ENCODE results near the gene COLEC12. TPM values are rescaled to one million over a fixed set of nuclear protein-coding genes. Genes with fewer than 3 reads are reported as not detected.

The COLEC12 gene
- total RNA-seq, 1 experiment from 2014 or later: not detected

DNA sequence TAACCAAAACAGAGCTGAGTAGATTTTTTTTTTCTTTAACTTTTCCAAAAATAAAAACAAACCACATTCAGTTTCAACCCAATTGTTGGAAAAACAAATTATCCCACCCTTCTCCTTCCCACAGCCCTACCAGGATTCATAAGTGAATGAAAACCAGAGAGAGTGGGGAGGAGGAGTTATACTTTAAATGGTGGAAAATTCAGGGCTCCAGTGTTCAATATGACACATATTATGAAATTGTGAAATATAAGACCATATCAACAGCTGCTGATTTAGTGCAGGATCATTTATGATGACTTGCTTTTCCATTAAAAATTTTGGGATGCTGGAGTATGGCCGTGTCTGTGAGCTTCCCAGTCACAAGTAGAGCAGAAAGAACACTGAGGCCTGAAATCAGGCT lies 26.7 kb downstream of the COLEC12 start:
- no peaks in the 10 kb centered on the region for H3K36me3 ChIP-seq (ENCODE audit: control insufficient read depth in 1 of 2, insufficient read depth in 2 of 2, low read length in 2 of 2)
- intact Hi-C loops (cut with micrococcal nuclease): no loop called here
- POLR2A ChIA-PET: no interaction called here

DNA sequence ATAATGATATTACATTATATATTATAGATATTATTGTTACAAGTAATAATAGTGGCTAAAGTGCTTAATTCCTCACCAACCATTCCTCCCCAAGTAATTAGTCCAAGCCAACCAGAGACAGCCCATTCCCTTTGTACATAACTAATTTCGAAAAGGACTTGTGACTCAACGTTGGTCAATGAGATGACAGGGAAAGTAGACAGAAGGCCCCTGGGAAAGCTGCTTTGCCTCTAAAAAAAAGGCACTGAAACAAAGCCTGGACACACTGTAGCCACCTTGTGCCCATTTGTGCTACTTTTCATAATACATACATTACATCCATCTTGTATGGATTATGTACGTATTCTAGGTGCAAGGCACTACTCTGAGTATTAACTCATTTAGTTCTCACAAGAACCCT lies 28.8 kb downstream of the COLEC12 start:
- DNase-seq (ENCODE audit: low read depth, low spot score): no peak
- no peak overlapping the region for H3K4me2 ChIP-seq (ENCODE audit: low read length)
- H2AFZ ChIP-seq (ENCODE audit: low read depth, low read length, poor library complexity, severe bottlenecking): no peak overlapping the region
- H3K4me3 ChIP-seq (replicated peaks in 1 of 2; ENCODE audit: low read depth in 1 of 2, low read length in 2 of 2): no peak overlapping the region
- no peak overlapping the region for H3K27ac ChIP-seq (ENCODE audit: low read depth, low read length)
- BruUV-seq (replicated peaks): no TSS peak
- intact Hi-C loops (cut with micrococcal nuclease): no loop called here
- peaks cover 0 to 7% of the 10 kb centered on the region in 2 experiments; a peak in 1 of 4 replicates for H3K4me1 ChIP-seq (ENCODE audit: control insufficient read depth in 1 of 2, insufficient read depth in 2 of 2, low read length in 2 of 2)
- H4K20me1 ChIP-seq (ENCODE audit: insufficient read depth): no peaks in the 10 kb centered on the region
- H3K9me3 ChIP-seq (ENCODE audit: control insufficient read depth in 1 of 2, insufficient read depth in 1 of 2, low read depth in 1 of 2, low read length in 2 of 2): no peaks in the 10 kb centered on the region
- H3K9me2 ChIP-seq (ENCODE audit: insufficient read depth): no peaks in the 10 kb centered on the region
- ChIA-PET POLR2A (no interaction called here), CTCF (no interaction called here), RAD21 (ENCODE audit: low non-redundant PET in 1 of 2, low total read pairs in 2 of 2, uncharacterized antibody in 2 of 2, unreplicated experiment in 2 of 2) (no interaction called here)
- no peak overlapping the region for H3K9ac ChIP-seq (ENCODE audit: low read length)
- 0 out of 2 replicates have a peak, but pooled peaks cover 1% of the 10 kb centered on the region for H3K27me3 ChIP-seq (ENCODE audit: insufficient read depth, low read length)
- ATAC-seq: no peak
- no peaks in the 10 kb centered on the region for H3K36me3 ChIP-seq (ENCODE audit: control insufficient read depth in 1 of 2, insufficient read depth in 2 of 2, low read length in 2 of 2)
- H3K79me2 ChIP-seq (ENCODE audit: insufficient read depth, low read length): no peaks in the 10 kb centered on the region
- TF ChIP-seq FOSL1 (IDR thresholded peaks at IDR 0.05; ENCODE audit: low read depth): no peak
- no peak for TF ChIP-seq YY1 (IDR thresholded peaks at IDR 0.05; ENCODE audit: extremely low read depth, insufficient replicate concordance, low read depth, low read length)
- TF ChIP-seq ZNF274 (IDR thresholded peaks at IDR 0.05; ENCODE audit: low read depth, low read length): no peak
- no peak for TF ChIP-seq REST (IDR thresholded peaks at IDR 0.05; ENCODE audit: low read depth)
- TF ChIP-seq SIN3A (IDR thresholded peaks at IDR 0.05; ENCODE audit: low read depth): no peak
- no peak for TF ChIP-seq CBX3 (IDR thresholded peaks at IDR 0.05; ENCODE audit: low read depth)
- no peak for TF ChIP-seq ZBTB33 (IDR thresholded peaks at IDR 0.05; ENCODE audit: extremely low read depth, insufficient replicate concordance, low read length)
- no peak for TF ChIP-seq ELF1 (IDR thresholded peaks at IDR 0.05; ENCODE audit: borderline replicate concordance, low read depth)
- no peak for TF ChIP-seq POLR2A (IDR thresholded peaks at IDR 0.05; ENCODE audit: borderline replicate concordance, extremely low read depth, insufficient read depth, insufficient read length)
- no peak for TF ChIP-seq SRF (IDR thresholded peaks at IDR 0.05; ENCODE audit: low read depth)
- no peak for TF ChIP-seq EZH2phosphoT487 (IDR thresholded peaks at IDR 0.05; ENCODE audit: borderline replicate concordance)

More for the DNA sequence above, 26.7 kb downstream of the COLEC12 start:
- Histone ChIP-seq H3K9me2 (ENCODE audit: insufficient read depth) (no peaks in the 10 kb centered on the region), H3K9me3 (ENCODE audit: control insufficient read depth in 1 of 2, insufficient read depth in 1 of 2, low read depth in 1 of 2, low read length in 2 of 2) (no peaks in the 10 kb centered on the region), H3K4me2 (ENCODE audit: low read length) (no peak overlapping the region), H3K27me3 (ENCODE audit: insufficient read depth, low read length) (no peaks in the 10 kb centered on the region), H3K9ac (ENCODE audit: low read length) (no peak overlapping the region), H3K4me1 (ENCODE audit: control insufficient read depth in 1 of 2, insufficient read depth in 2 of 2, low read length in 2 of 2) (peaks cover 0 to 7% of the 10 kb centered on the region in 2 experiments; a peak in 1 of 4 replicates), H3K27ac (ENCODE audit: low read depth, low read length) (no peak overlapping the region), H4K20me1 (ENCODE audit: insufficient read depth) (no peaks in the 10 kb centered on the region), H2AFZ (ENCODE audit: low read depth, low read length, poor library complexity, severe bottlenecking) (no peak overlapping the region), H3K4me3 (replicated peaks in 1 of 2; ENCODE audit: low read depth in 1 of 2, low read length in 2 of 2) (no peak overlapping the region), H3K79me2 (ENCODE audit: insufficient read depth, low read length) (no peaks in the 10 kb centered on the region)
- no TSS peak for BruUV-seq (replicated peaks)
- ATAC-seq: no peak
- ChIA-PET RAD21 (ENCODE audit: low non-redundant PET in 1 of 2, low total read pairs in 2 of 2, uncharacterized antibody in 2 of 2, unreplicated experiment in 2 of 2) (no interaction called here), CTCF (interaction anchor here (1.3 kb wide), 1 partner anchor 20 kb away, joined by 3 read pairs; no protein-coding TSS in a partner anchor)
- no peak for TF ChIP-seq ZNF274 (IDR thresholded peaks at IDR 0.05; ENCODE audit: low read depth, low read length)
- no peak for TF ChIP-seq TCF7L2 (IDR thresholded peaks at IDR 0.05; ENCODE audit: borderline replicate concordance, extremely low read depth, insufficient read depth, insufficient read length)
- no peak for TF ChIP-seq MAX (IDR thresholded peaks at IDR 0.05)
- no peak for TF ChIP-seq ATF3 (IDR thresholded peaks at IDR 0.05)
- DNase-seq (ENCODE audit: low read depth, low spot score): no peak

Measured in HCT116 (cell line).